HEK293T (cell line): ENCODE data around the gene HSD17B12.

Experiments used
- BHLHE40 ChIP-seq: fragments of 450-650 bp; IDR thresholded peaks from 2 replicates; pipeline ENCODE4 v1.6.1; 2016; ENCODE audit warnings: mild to moderate bottlenecking, moderate library complexity, borderline replicate concordance
- FOXM1 ChIP-seq: fragments of 450-650 bp; IDR thresholded peaks from 2 replicates; pipeline ENCODE4 v1.6.1; 2017; ENCODE audit warnings: mild to moderate bottlenecking, borderline replicate concordance
- L3MBTL2 ChIP-seq: fragments of 450-650 bp; conservative IDR thresholded peaks from 2 replicates; pipeline ENCODE4 v1.6.1; 2016; ENCODE audit warnings: mild to moderate bottlenecking
- SP1 ChIP-seq: fragments of 450-650 bp; IDR thresholded peaks from 2 replicates; pipeline ENCODE4 v1.6.1; 2017
- SUZ12 ChIP-seq: fragments of 450-650 bp; IDR thresholded peaks from 2 replicates; pipeline ENCODE4 v1.6.1; 2016; ENCODE audit warnings: mild to moderate bottlenecking

GRCh38 chr11:43874738-43875137, 194.2 kb downstream of the HSD17B12 start:
- no peak for TF ChIP-seq SP1
- TF ChIP-seq SUZ12 = no peak
- no peak for TF ChIP-seq L3MBTL2
- TF ChIP-seq FOXM1 = no peak
- TF ChIP-seq BHLHE40 = no peak
